NCI-H1048 (cell line): Measurements from ENCODE around the gene GPX2.
A peak's percentile ranks its signal among the peaks of the same experiment; 100 is the strongest.

ENCODE experiments used
- DNase-seq: peaks from one replicate; lab custom pipeline; 2025; lab: John Stamatoyannopoulos, UW

GPX2 gene

DNA sequence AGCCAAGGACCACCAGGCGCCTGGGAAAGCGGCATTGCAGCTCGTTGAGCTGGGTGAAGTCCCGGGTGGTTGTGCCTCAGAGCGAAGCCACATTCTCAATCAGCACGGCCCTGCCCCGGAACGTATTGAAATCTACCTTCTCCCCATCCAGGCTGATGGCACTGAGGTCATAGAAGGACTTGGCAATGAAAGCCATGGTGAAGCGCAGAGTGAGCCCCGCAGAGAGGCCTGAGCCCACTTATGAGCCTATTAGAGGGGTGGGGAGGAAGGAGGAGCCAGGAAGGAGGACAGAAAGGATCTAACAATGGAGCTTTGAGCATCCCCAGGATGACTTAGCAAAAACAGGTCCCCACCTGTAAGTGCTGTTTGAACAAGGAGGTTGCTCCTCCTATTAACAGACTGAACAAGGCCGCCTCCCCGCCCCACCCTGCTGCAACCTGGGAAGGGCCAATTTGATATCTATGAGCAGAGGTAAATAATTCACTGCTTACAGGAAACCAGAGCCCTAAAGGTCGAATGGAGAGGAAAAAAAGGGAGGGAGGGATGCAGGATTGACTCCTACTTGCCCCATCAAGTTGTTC, at the start of gene GPX2:
TSS of gene GPX2 (minus strand) at position 215 of the 581 bp plus-strand sequence. CDS start at position 196, 19 bp downstream.
- no peak for DNase-seq

DNA sequence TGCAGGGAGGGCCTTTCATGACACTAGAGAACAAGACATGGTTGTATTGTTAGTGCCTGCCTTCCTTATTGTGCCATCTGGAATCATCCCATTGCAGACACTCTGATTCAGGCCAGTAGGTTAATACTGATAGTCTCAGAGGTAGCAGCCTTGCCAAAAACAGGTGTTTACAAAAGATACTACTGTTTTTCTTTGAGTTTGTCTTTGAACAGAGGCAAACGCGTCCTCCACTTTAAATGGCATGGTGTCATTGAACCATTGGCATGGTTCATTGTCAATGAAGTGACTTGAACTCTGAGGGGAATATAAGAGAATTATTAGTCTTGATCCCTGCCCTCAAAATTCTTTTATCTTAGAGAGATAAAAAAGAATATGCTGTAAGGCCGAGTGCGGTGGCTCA, 48.4 kb upstream of the GPX2 start:
- DNase-seq, result no peak

- no peak for DNase-seq
These were observed 47.8 kb upstream of the GPX2 start for GRCh38 chr14:64990296-64990695.

DNA sequence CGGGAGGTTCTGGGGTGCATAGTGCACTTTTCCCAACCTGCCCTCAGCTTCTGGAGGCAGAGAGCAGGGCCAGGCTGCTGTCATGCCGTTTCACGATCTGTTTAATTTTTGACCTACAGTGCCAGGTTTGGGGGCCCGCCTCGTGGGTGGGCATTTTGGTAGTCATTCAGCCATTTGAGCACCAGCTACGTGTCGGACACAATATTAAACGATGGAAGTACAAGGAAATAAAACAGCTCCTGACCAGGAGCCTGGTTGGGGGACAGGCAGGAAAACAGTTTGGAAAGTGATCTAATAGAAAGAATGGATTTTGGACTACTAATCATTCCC, 44.9 kb upstream of the GPX2 start:
- no peak for DNase-seq

- DNase-seq, result peak; percentile 82
These were observed 44.3 kb upstream of the GPX2 start, which contains the start of gene FNTB for GRCh38 chr14:64986648-64987437. FNTB (plus strand) TSS chr14:64986895; CDS start chr14:64986954, 59 bp downstream.

GRCh38 chr14:64983439-64984310, 41.1 kb upstream of the GPX2 start:
- no peak for DNase-seq

DNA sequence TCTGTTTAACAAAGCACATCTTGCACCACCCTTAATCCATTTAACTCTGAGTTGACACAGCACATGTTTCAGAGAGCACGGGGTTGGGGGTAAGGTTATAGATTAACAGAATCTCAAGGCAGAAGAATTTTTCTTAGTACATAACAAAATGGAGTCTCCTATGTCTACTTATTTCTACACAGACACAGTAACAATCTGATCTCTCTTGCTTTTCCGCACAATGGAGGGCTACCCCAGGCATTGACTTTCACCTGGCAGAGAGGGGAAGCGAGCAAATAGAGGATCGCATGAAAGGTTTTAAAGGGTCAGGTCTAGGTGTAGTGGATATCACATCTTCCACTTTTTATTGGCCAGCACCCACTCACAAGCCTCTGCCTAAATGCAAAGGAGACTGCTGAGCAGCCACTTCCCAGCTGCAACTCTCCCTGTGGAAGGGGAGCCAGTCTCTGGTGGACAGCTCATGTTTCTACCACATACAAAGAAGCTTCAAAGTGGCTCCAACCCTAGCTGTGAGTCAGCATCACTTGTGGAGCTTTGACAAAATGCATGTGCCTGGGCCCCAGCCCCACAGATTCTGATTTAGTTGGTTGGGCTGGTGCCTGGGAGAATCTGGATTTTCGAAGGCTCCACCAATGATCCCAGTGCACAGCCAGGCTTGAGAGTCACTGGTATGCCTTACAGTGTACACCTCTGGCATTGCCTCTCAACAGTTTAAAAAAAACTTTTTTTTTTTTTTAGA, 37.0 kb upstream of the GPX2 start:
- DNase-seq, result no peak

DNA sequence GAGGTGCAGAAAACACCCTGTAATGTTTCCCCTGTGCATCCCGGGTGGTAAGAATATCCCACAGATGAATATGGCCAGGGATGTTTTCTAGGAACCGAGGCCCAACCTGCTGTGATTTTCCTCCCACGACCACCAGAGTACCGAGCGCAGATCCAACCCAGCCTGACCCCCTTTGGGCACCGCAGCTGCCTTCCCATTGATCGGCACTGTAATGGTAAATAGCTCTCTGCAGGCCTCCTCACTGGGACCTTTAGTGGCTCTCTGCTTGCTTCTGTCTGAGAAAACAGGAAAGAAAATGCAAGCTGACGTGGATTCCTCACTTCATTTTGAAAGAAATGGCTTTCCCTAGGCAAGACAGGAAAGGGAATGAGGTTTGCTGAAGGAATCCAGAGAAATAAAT, 32.0 kb upstream of the GPX2 start:
- DNase-seq, result no peak

DNA sequence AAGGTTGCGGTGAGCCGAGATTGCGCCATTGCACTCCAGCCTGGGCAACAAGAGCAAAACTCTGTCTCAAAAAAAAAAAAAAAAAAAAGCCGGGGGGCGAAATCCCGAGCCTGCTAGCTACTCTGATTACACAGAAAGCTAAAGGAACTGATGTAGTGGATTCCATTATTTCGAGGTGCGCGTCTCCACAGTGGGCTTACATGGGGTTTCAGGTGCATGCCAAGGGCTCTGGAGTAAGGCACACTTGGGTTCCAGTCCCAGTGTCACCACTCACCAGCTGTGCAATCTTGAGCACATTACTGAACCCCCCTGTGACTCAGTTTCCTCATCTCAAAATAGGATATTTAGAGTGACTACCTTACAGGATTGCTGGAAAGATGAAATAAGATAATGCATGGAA, 31.3 kb upstream of the GPX2 start:
- DNase-seq, result no peak

- DNase-seq, result no peak
These were observed 30.5 kb upstream of the GPX2 start for GRCh38 chr14:64973026-64973442.

GRCh38 chr14:64971943-64972791, 29.6 kb upstream of the GPX2 start, which contains the start of gene RAB15:
RAB15 (minus strand) TSS chr14:64972336; CDS start chr14:64972076, 260 bp downstream.
- DNase-seq, result no peak

DNA sequence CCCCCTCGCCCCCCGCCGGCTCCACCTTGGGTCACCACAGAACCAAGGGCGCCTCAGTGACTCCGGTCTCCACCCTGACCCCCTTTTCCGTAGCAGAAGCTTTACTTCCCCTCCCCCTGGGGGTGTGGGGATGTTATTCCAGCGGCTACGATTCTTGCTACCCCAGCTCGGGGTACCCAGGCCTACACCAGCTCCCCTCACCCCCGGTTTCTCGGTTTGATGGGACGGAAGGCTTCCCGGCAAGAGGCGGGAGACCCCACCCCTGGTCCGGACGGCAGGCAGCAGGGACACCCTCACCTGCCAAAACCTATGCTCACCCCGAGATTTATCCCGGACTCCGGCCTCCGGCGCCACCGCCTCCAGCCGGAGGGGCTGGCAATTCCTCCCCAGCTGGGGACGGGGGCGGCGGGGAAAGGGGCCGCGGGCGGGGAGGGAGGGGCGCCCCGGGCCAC, 29.0 kb upstream of the GPX2 start:
- no peak for DNase-seq

DNA sequence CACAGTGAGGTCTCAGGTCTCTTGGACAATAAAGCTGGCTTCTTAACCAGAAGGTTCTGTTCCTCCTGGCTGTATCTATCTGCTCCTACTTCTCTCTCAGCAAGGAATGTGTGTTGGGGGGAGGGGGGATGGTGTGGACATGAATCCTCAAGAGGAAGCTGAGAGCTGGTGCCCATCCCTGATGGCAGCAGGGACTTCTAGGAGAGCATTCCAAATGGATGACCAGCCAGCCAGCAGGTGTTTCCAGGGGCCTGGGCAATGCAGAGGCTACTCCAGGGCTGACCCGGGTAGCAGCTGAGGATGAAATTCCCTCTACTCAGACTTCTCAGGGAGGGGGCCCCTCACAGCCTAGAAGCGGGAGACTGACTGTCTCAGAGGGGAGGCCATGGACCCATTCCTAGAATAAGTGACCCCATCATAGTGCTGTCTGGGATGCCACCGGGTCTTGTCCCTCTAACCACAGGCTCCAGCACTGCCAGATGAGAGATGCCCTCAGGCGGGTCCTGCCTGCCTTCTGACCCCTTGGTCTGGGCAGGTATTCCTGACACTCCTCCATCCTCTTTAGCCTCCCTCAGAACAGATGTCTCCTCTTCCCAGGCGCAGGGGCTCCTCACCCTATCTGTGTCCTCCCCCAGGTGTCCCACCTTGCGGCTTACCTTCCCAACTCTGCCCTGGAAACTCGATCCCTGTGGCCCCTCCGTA, 28.4 kb upstream of the GPX2 start:
- DNase-seq, result no peak

- DNase-seq, result no peak
These were observed 27.5 kb upstream of the GPX2 start for GRCh38 chr14:64970041-64970440.

- no peak for DNase-seq
These were observed 26.1 kb upstream of the GPX2 start for GRCh38 chr14:64968651-64969050.

DNA sequence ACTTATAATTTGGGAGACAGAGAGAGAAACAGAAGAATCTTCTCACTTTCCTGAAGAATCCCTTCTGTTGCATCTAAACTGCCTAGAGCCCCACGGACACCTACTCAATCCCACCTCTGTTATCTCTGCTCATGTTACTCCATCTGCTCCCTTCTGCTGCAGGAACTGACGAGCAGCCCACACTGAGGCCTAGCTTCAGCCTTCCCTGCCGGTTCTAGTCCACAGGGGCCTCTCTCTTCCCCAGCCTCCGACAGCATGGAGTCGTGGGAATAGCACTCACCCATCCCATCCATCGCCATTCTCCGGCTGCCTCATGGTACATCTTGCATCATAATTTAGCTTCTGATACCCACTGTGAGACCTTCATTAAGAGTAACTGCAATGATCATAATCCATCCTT, 25.6 kb upstream of the GPX2 start:
- no peak for DNase-seq

DNA sequence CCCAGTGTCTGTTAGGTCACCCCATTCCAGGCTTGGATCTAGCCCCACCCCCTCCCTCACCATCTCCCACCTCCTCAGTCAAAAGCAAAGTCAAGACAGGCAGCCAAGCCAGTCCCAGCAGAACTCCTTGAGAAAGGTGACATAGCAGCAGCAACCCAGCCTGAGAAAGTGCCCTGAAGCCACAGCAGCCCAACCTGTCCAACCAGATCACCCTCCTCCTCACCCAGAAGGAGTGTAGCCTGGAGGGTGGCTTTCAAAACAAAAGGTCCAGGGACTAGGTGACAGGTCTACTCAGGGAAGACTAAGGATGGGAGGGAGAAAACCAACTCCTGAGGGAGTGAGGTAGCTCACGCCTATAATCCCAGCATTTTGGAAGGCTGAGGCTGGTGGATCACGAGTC, 24.4 kb upstream of the GPX2 start:
- no peak for DNase-seq

DNA sequence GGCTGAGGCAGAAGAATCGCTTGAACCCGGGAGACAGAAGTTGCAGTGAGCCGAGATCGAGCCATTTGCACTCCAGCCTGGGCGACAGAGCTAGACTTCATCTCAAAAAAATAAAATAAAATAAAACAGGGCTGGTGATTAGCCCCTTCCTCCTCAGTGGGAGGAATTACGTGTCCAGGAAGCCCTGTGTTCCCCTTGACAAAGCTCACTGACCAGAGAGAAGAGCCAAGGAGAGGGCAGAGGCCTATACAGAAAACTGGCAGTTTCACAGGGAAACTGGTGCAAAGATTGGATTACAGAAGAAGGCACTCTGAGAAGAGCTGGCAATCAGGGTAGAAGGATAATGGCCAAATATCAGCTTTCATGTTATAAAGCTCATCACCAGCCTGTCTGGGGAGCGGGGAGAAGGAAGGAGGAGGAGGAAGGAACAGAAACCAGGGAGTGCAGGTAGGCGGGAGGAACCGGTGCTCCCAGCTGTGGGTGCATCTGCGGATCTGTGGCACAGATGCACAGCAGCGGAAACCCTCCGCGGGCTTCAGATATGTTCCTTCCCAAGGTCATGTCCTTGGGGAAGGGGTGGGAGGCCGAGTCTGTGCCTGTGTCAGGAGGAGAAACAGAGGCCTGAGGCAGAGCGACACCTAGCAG, 22.9 kb upstream of the GPX2 start:
- DNase-seq, result no peak

DNA sequence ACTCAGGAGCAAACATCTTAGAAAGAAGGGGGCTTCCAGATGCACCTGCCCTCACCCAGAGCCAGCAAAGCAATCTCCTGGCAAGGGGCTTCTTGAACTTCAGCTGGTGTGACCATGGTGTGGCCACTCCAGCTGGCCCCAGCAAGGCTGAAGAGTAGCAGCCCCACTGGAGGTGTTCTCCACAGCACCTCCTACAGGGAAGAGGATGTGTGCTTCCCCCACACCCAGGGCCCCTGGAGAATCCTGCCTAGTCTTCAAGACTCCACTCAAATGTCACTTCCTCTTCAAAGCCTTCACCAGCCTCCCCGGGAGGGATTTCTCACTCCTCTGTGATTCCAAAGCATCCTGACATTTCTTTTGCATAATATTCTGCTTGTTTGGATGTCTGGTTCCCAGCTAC, 21.1 kb upstream of the GPX2 start:
- DNase-seq, result no peak

DNA sequence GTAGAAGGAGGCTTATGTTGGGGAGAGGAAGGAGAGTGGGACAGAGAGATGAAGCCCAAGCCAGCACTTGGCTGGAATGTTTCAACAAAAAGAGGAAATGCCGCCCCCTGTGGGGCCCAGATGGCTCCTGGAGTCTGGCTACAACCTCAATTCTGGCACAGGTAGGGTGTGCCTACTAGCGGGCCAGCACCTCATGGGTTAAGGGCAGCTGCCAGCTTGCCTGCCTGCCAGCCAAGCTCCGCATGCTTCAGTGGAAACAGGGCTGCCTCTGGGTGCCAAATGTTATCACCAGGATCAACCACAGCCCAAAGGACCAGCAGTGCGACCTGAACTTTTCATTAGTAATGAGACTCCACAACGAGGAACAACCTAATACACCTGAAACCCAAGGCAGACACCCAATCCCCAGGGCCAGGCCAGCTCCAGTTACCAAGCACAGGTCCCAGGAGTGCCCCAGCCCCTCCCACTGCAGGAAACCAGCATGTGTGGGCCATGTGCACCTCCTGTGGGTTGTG, 18.3 kb upstream of the GPX2 start:
- DNase-seq, result no peak
